AG04449 (cell line): Measurements from ENCODE around the gene CRP.

ENCODE experiments used
- CTCF ChIA-PET: fragments of 350-600 bp; formaldehyde crosslinking; extraction: SDS; loops from one replicate; lab custom pipeline; 2021; ENCODE audit warnings: antibody characterized with exemption; lab: Yijun Ruan, JAX
- POLR2A ChIA-PET: fragments of 400-600, 350-600 bp; formaldehyde crosslinking; extraction: SDS; loops from one replicate; lab custom pipeline; 2020; ENCODE audit warnings: antibody characterized with exemption, inconsistent platforms; lab: Yijun Ruan, JAX
- DNase-seq: peaks from one replicate; pipeline ENCODE4 v3.0.0-alpha.2; 2010; ENCODE audit warnings: low read depth, low spot score
- H3K4me3 ChIP-seq: 2 replicates; pipeline ENCODE4 v1.5.1; 2011; ENCODE audit warnings: low read depth, mild to moderate bottlenecking, control low read depth, low read length
- CTCF ChIP-seq: IDR thresholded peaks from one replicate; pipeline ENCODE4 v1.5.1; 2011; ENCODE audit warnings: mild to moderate bottlenecking, moderate library complexity, low read length, control low read depth, inconsistent platforms; ENCODE audit not compliant: insufficient read depth; ENCODE audit errors: missing control alignments

CRP gene

GRCh38 chr1:159705904-159706256 lies 8.5 kb downstream of the CRP start:
- no peak for DNase-seq
- POLR2A ChIA-PET, result no interaction called here
- no peak overlapping the region for H3K4me3 ChIP-seq
- TF ChIP-seq CTCF, result no peak
- CTCF ChIA-PET, result no interaction called here

DNA sequence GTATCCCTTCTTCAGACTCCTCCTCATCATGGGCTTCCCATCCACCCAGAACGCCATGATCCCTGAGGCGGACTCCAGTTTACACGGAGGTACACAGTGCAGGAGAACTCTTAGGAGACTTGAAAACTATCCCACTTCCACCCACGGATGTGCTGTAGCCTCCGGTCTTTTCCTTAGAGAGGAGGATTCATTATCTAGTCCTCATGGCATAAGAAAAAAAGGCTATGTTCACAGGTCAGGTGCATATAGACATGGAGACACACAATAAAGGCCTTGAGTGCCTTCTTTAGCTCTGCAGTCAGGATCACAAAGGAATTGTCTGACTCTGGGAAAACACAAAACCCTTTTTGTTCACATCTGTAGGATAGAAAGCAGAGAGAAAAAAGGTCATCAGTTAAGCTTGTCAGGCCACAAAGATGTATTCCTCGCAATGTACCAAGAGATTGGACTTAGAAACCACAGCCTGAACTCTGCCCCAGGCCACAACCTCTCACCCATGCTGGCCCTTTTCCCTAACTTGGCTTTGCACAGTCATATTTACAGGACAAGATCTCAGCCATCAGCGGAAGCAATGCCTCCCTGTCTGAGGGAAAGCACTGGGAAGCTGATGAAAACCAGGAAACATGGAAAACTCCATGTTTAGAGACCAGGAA lies 9.0 kb downstream of the CRP start:
- CTCF ChIA-PET, result no interaction called here
- POLR2A ChIA-PET, result no interaction called here
- TF ChIP-seq CTCF, result no peak
- no peak overlapping the region for H3K4me3 ChIP-seq
- no peak for DNase-seq

- POLR2A ChIA-PET, result no interaction called here
- no peak for TF ChIP-seq CTCF
- no peak for DNase-seq
- CTCF ChIA-PET, result no interaction called here
- no peak overlapping the region for H3K4me3 ChIP-seq
These were observed 9.9 kb downstream of the CRP start for GRCh38 chr1:159704481-159704880.

DNA sequence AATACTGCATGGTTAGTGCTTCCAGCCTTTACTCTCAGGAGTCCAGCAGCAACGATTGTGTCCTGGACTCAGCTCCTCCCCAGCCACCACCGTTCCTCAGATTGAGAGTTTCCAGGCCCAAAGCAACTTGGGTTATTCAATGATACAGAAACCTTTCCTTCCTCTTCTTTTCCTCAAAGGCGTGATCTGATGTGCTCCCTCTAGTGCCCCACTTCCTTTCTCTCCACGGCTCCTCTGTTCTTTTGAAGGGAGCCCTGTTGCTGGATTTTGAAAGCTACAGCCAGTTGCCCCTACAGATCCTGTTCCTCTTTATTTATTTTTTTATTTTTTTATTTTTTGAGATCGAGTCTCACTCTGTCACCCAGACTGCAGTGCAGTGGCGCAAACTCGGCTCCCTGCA lies 14.1 kb downstream of the CRP start:
- CTCF ChIA-PET, result interaction anchor here (1.0 to 1.6 kb wide), 4 partner anchors 13 to 487 kb away, joined by 3 read pairs; no protein-coding TSS in a partner anchor
- no peak for DNase-seq

DNA sequence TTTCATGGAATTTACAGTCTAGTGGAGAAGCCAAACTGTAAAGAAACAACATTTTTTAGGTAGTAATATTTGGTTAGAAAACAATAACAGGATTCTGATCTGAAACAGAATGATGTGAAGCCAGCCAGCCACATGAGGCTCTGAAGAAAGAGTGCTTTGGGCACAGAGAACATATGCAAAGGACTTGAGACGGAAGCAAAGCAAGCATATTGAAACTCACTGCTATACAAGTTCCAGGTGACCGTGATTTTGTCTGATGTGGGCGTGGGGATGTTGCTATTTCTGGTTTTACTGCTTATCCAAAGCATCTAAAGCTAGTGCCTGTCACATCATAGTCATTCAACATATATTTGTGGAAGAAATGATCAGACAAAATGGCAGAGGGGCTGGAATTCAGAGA lies 14.7 kb downstream of the CRP start:
- ChIA-PET CTCF (interaction anchor here (1.2 kb wide), 2 partner anchors 191 to 486 kb away, joined by 3 read pairs; no protein-coding TSS in a partner anchor), POLR2A (no interaction called here)
- no peak for DNase-seq
- no peak overlapping the region for H3K4me3 ChIP-seq
- TF ChIP-seq CTCF, result no peak

More for the DNA sequence above, 14.1 kb downstream of the CRP start:
- H3K4me3 ChIP-seq, result no peak overlapping the region
- no peak for TF ChIP-seq CTCF
- POLR2A ChIA-PET, result no interaction called here

DNA sequence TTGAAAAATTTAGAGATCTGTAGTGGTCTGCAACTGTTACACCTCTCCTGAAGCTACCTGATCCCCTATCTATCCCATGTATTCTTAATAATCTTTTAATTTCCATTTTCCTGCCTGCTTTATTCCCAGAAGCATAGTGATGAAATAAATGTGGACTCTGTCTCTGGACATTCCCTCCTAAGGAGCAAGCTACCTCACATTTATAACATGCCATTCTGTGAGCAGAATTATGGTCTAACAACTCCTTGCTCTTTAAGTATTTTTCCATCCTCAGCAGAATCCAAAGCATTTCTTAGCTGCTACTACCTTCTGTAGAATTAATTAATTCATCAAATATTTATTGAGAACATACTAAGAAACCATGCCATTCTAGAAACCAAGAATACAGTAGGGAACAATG lies 15.1 kb downstream of the CRP start:
- ChIA-PET CTCF (interaction anchor here (1.2 kb wide), 1 partner anchor 486 kb away, joined by 3 read pairs; no protein-coding TSS in a partner anchor), POLR2A (no interaction called here)
- no peak overlapping the region for H3K4me3 ChIP-seq
- DNase-seq, result no peak
- TF ChIP-seq CTCF, result no peak
